NB4 (cell line): ENCODE measurements around the gene ADAMTS16.

Source experiments
- MYC ChIP-seq: IDR thresholded peaks from 2 replicates; pipeline ENCODE4 v1.6.1; 2011; ENCODE audit warnings: low read depth, low read length
- POLR2A ChIP-seq: IDR thresholded peaks from 2 replicates; pipeline ENCODE4 v1.6.1; 2011; ENCODE audit warnings: mild to moderate bottlenecking; ENCODE audit not compliant: insufficient read length; ENCODE audit errors: extremely low read depth
- TF ChIP-seq, protein P1 (sequence below): IDR thresholded peaks from one replicate; pipeline ENCODE4 v1.5.1; 2012; ENCODE audit warnings: low read depth, low read length
- TF ChIP-seq, protein P2 (sequence below): IDR thresholded peaks from 2 replicates; pipeline ENCODE4 v1.6.1; 2011; ENCODE audit warnings: low read depth, low read length

DNA sequence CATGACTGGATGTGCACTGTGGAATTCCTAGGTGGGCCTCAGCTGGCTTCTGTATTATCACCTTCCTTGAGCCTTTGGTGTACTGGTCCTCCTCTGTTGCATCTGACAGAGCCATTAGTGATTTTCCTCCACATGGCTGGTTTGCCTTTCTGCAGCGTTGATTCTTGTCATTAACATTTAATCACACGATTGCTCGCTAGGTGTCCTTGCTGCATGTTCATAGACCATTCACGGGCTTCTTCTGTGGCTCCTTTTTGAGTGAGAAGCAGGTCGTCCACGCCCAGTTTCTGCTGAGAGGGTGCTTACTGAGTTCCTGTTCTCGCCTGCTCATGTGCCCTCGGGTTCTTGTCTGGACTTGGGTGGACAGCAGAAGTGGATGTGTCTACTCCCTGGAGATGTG is 29.3 kb downstream of the ADAMTS16 start:
- TF ChIP-seq, protein P1, sequence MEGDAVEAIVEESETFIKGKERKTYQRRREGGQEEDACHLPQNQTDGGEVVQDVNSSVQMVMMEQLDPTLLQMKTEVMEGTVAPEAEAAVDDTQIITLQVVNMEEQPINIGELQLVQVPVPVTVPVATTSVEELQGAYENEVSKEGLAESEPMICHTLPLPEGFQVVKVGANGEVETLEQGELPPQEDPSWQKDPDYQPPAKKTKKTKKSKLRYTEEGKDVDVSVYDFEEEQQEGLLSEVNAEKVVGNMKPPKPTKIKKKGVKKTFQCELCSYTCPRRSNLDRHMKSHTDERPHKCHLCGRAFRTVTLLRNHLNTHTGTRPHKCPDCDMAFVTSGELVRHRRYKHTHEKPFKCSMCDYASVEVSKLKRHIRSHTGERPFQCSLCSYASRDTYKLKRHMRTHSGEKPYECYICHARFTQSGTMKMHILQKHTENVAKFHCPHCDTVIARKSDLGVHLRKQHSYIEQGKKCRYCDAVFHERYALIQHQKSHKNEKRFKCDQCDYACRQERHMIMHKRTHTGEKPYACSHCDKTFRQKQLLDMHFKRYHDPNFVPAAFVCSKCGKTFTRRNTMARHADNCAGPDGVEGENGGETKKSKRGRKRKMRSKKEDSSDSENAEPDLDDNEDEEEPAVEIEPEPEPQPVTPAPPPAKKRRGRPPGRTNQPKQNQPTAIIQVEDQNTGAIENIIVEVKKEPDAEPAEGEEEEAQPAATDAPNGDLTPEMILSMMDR, result no peak
- no peak for TF ChIP-seq POLR2A
- TF ChIP-seq, protein P2, sequence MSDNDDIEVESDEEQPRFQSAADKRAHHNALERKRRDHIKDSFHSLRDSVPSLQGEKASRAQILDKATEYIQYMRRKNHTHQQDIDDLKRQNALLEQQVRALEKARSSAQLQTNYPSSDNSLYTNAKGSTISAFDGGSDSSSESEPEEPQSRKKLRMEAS, result no peak
- no peak for TF ChIP-seq MYC
